Measurements from ENCODE around the gene ARF3. TPM values are rescaled to one million over a fixed set of nuclear protein-coding genes. Genes with fewer than 3 reads are reported as not detected.

ARF3 gene
- total RNA-seq, 1 experiment from 2014 or later, result 224 TPM

- Histone ChIP-seq H3K4me1 (ENCODE audit: control insufficient read depth, insufficient read depth, low read length) (no peaks in the 10 kb centered on the region), H3K4me3 (ENCODE audit: low read depth in 2 of 2, low read length in 2 of 2) (no peak overlapping the region), H3K27me3 (ENCODE audit: control insufficient read depth, insufficient read depth, low read length) (no peaks in the 10 kb centered on the region), H3K36me3 (ENCODE audit: control insufficient read depth, insufficient read depth, low read length) (no peaks in the 10 kb centered on the region), H3K27ac (ENCODE audit: low read length) (no peak overlapping the region), H3K9me3 (ENCODE audit: control insufficient read depth, insufficient read depth, low read depth, low read length) (no peaks in the 10 kb centered on the region)
- DNase-seq (ENCODE audit: low read depth, low spot score), result no peak
- in situ Hi-C loops (cut with HindIII; ENCODE audit: low pct_unique_long_range_greater_than_20kb, low sequenced_read_pairs) (no loop called here), intact Hi-C loops (cut with micrococcal nuclease; ENCODE audit: unreplicated experiment) (no loop called here)
- BruUV-seq (replicated peaks), result no TSS peak
- ATAC-seq, result no peak
- ChIA-PET CTCF (no interaction called here), POLR2A (no interaction called here)
- TF ChIP-seq CTCF (IDR thresholded peaks at IDR 0.05) (no peak), SIN3A (IDR thresholded peaks at IDR 0.05; ENCODE audit: borderline replicate concordance, insufficient read depth, low read depth, low read length) (no peak), POLR2AphosphoS5 (IDR thresholded peaks at IDR 0.05; ENCODE audit: low read depth, low read length) (no peak), TCF7L2 (IDR thresholded peaks at IDR 0.05; ENCODE audit: low read depth, low read length) (no peak), REST (IDR thresholded peaks at IDR 0.05; ENCODE audit: insufficient read depth in 1 of 2, low read depth in 2 of 2, low read length in 1 of 2) (no peak)
Measured at GRCh38 chr12:48907245-48907644, 50.0 kb downstream of the ARF3 start.

- TF ChIP-seq POLR2AphosphoS5 (IDR thresholded peaks at IDR 0.05; ENCODE audit: low read depth, low read length) (no peak), REST (IDR thresholded peaks at IDR 0.05; ENCODE audit: insufficient read depth in 1 of 2, low read depth in 2 of 2, low read length in 1 of 2) (no peak), SIN3A (IDR thresholded peaks at IDR 0.05; ENCODE audit: borderline replicate concordance, insufficient read depth, low read depth, low read length) (peak; percentile 89), TCF7L2 (IDR thresholded peaks at IDR 0.05; ENCODE audit: low read depth, low read length) (no peak), CTCF (IDR thresholded peaks at IDR 0.05) (peak; percentile 81)
- no peaks in the 10 kb centered on the region for H3K36me3 ChIP-seq (ENCODE audit: control insufficient read depth, insufficient read depth, low read length)
- no peaks in the 10 kb centered on the region for H3K9me3 ChIP-seq (ENCODE audit: control insufficient read depth, insufficient read depth, low read depth, low read length)
- no TSS peak for BruUV-seq (replicated peaks)
- in situ Hi-C loops (cut with HindIII; ENCODE audit: low pct_unique_long_range_greater_than_20kb, low sequenced_read_pairs), result no loop called here
- H3K4me1 ChIP-seq (ENCODE audit: control insufficient read depth, insufficient read depth, low read length), result no peaks in the 10 kb centered on the region
- H3K27ac ChIP-seq (ENCODE audit: low read length), result no peak overlapping the region
- no peaks in the 10 kb centered on the region for H3K27me3 ChIP-seq (ENCODE audit: control insufficient read depth, insufficient read depth, low read length)
- CTCF ChIA-PET, result interaction anchor here (0.6 to 1.1 kb wide), 2 partner anchors 13 to 19 kb away, joined by 4 to 5 read pairs; no protein-coding TSS in a partner anchor
- POLR2A ChIA-PET, result no interaction called here
- peak; percentile 92 for ATAC-seq
- no peak for DNase-seq (ENCODE audit: low read depth, low spot score)
- peak overlapping the region; percentile 44 to 68 for H3K4me3 ChIP-seq (ENCODE audit: low read depth in 2 of 2, low read length in 2 of 2)
- intact Hi-C loops (cut with micrococcal nuclease; ENCODE audit: unreplicated experiment), result no loop called here
Measured at GRCh38 chr12:48903982-48904411, 53.3 kb downstream of the ARF3 start.

Measured in Panc1 (cell line).